ENCODE data around the gene ALDH4A1. TPM values are rescaled to one million over a fixed set of nuclear protein-coding genes. Genes with fewer than 3 reads are reported as not detected.

The ALDH4A1 gene
- total and polyA plus RNA-seq, 2 experiments from 2014 or later, result 11.3 to 33.8 TPM

DNA sequence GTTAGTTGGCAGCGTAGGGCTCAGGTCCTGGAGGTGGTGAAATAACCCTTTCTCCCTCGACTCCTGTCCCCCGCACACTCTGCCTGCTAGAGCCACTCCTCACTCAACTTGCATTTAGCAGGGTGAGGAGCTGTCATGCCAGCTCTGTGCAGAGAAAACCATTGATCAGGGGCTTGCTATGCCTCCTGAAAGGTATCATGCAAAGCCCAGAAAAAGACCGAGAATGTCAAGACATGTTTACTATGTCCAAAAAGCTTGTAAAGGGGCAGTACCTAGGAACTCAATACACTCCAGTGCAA, 18.0 kb downstream of the ALDH4A1 start (continued):
- TF ChIP-seq, protein P1, sequence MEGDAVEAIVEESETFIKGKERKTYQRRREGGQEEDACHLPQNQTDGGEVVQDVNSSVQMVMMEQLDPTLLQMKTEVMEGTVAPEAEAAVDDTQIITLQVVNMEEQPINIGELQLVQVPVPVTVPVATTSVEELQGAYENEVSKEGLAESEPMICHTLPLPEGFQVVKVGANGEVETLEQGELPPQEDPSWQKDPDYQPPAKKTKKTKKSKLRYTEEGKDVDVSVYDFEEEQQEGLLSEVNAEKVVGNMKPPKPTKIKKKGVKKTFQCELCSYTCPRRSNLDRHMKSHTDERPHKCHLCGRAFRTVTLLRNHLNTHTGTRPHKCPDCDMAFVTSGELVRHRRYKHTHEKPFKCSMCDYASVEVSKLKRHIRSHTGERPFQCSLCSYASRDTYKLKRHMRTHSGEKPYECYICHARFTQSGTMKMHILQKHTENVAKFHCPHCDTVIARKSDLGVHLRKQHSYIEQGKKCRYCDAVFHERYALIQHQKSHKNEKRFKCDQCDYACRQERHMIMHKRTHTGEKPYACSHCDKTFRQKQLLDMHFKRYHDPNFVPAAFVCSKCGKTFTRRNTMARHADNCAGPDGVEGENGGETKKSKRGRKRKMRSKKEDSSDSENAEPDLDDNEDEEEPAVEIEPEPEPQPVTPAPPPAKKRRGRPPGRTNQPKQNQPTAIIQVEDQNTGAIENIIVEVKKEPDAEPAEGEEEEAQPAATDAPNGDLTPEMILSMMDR (conservative IDR thresholded peaks at IDR 0.05; ENCODE audit: low read depth in 2 of 2), result 0 out of 4 replicates have a peak, but pooled peaks of 1 of the 2 experiments have one; percentile 5

DNA sequence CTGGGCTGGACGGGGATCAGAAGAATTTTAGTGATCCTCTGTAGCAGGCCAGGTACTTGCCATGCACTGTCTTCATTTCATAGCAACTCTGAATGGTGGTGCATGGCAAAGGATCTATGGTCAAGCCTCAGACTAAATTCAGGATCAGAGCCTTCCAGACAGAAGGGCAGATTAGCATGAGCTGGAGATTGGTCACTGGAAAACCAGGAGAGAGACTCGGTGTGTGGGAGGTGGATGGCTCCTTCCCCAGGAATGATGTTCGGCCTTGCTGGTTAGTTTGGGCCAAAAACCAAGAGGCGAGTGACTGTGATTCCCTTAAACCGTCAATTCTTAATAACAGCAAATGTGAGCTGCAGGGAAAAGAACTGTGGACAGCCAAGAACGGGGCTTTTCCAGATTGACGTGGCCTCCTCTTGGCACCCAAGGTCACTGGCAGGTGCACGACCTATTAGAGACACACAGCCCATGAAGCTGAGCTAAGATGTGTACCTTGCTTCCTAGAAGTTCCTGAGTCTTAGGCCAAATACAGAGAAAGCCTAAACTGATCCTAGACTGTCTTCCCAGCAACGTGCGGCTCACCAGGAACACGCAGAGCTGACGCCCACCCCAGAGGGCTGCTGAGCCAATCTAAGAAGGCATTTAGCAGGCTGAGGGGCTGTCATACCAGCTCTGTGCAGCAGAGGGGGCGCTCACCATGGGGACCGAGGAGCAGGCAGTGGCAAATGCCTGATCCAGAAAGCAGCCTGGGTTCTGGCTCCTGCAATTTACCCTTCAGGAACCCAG, 18.5 kb downstream of the ALDH4A1 start:
- H3K27ac ChIP-seq (ENCODE audit: low read depth), result no peak overlapping the region
- ATAC-seq (peak; percentile 91), DNase-seq (ENCODE audit: low spot score) (peak; percentile 93)
- H4K20me1 ChIP-seq (replicated peaks; ENCODE audit: insufficient read depth), result no peaks in the 10 kb centered on the region
- no peak overlapping the region for H2AFZ ChIP-seq
- Mint-ChIP-seq H3K4me3 (no peak overlapping the region), H3K36me3 (ENCODE audit: low read depth) (peaks cover 8% of the 10 kb centered on the region; the same call in 2 of the 3 replicates), H3K27me3 (ENCODE audit: insufficient read depth, low read depth, poor library complexity) (peaks cover 3% of the 10 kb centered on the region), H3K27ac (no peak overlapping the region), H3K4me1 (no peaks in the 10 kb centered on the region), H3K9me3 (no peaks in the 10 kb centered on the region)
- no peak overlapping the region for H3K4me2 ChIP-seq
- H3K79me2 ChIP-seq (replicated peaks; ENCODE audit: insufficient read depth), result no peaks in the 10 kb centered on the region
- peaks cover 5% of the 10 kb centered on the region; the same call in 1 of the 2 replicates for H3K4me1 ChIP-seq (ENCODE audit: insufficient read depth)
- no peaks in the 10 kb centered on the region for H3K36me3 ChIP-seq (ENCODE audit: insufficient read depth)
- H3K27me3 ChIP-seq (ENCODE audit: insufficient read depth), result no peaks in the 10 kb centered on the region
- no peaks in the 10 kb centered on the region for H3F3A ChIP-seq (replicated peaks; ENCODE audit: low read depth)
- H3K9me2 ChIP-seq (ENCODE audit: insufficient read depth), result no peaks in the 10 kb centered on the region
- no peak overlapping the region for H3K4me3 ChIP-seq
- TF ChIP-seq, protein P1 (conservative IDR thresholded peaks at IDR 0.05; ENCODE audit: low read depth in 2 of 2), result peak; percentile 78 to 89
- TF ChIP-seq CREB1 (CRISPR knock-in tag; IDR thresholded peaks at IDR 0.05; ENCODE audit: low read depth), result no peak

DNA sequence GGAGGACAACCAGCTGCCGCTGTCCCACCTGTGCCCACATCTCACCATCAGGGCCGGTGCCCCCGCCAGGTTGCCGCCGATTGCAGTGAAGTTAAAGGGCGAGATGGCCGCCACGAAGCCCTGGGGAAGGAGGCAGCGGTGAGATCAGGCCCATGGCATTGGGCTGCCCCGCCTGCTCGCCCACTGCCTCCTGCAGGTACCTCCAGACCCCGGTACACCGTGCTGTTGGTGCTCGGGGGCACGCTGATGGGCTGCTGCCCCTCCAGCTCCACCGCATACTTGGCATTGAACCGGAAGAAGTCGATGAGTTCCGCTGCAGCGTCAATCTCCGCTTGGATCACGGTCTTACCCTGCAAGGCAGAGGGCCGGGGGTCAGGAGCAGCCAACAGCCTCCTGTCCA, 19.3 kb downstream of the ALDH4A1 start:
- H3K4me1 ChIP-seq (ENCODE audit: insufficient read depth), result peaks cover 5% of the 10 kb centered on the region; the same call in 1 of the 2 replicates
- H3K36me3 ChIP-seq (ENCODE audit: insufficient read depth), result no peaks in the 10 kb centered on the region
- H3F3A ChIP-seq (replicated peaks; ENCODE audit: low read depth), result no peaks in the 10 kb centered on the region
- DNase-seq (ENCODE audit: low spot score) (no peak), ATAC-seq (no peak)
- peaks cover 8% of the 10 kb centered on the region; the same call in 2 of the 3 replicates for H3K36me3 Mint-ChIP-seq (ENCODE audit: low read depth)
- no peak for TF ChIP-seq JUNB (IDR thresholded peaks at IDR 0.05; ENCODE audit: unreplicated experiment)
- no peak for TF ChIP-seq NANOG (IDR thresholded peaks at IDR 0.05; ENCODE audit: borderline replicate concordance)
- no peak overlapping the region for H2AFZ ChIP-seq
- no peak overlapping the region for H3K27ac ChIP-seq (ENCODE audit: low read depth)
- no peaks in the 10 kb centered on the region for H3K79me2 ChIP-seq (replicated peaks; ENCODE audit: insufficient read depth)
- H3K4me1 Mint-ChIP-seq, result no peaks in the 10 kb centered on the region
- no peaks in the 10 kb centered on the region for H3K9me2 ChIP-seq (ENCODE audit: insufficient read depth)
- no peaks in the 10 kb centered on the region for H4K20me1 ChIP-seq (replicated peaks; ENCODE audit: insufficient read depth)
- peaks cover 3% of the 10 kb centered on the region for H3K27me3 Mint-ChIP-seq (ENCODE audit: insufficient read depth, low read depth, poor library complexity)
- no peak overlapping the region for H3K4me3 ChIP-seq
- no peak overlapping the region for H3K4me2 ChIP-seq
- no peaks in the 10 kb centered on the region for H3K9me3 Mint-ChIP-seq
- no peak overlapping the region for H3K4me3 Mint-ChIP-seq
- no peaks in the 10 kb centered on the region for H3K27me3 ChIP-seq (ENCODE audit: insufficient read depth)
- H3K27ac Mint-ChIP-seq, result no peak overlapping the region
